Measurements from ENCODE around the gene PPM1D. TPM values are rescaled to one million over a fixed set of nuclear protein-coding genes. Genes with fewer than 3 reads are reported as not detected.
A peak's percentile ranks its signal among the peaks of the same experiment; 100 is the strongest.

The PPM1D gene
- total and polyA plus RNA-seq, 2 of the 13 experiments (the other 11 are each of a cell fraction or from before 2014, with no cell fraction given), result 8.0 to 26.2 TPM

DNA sequence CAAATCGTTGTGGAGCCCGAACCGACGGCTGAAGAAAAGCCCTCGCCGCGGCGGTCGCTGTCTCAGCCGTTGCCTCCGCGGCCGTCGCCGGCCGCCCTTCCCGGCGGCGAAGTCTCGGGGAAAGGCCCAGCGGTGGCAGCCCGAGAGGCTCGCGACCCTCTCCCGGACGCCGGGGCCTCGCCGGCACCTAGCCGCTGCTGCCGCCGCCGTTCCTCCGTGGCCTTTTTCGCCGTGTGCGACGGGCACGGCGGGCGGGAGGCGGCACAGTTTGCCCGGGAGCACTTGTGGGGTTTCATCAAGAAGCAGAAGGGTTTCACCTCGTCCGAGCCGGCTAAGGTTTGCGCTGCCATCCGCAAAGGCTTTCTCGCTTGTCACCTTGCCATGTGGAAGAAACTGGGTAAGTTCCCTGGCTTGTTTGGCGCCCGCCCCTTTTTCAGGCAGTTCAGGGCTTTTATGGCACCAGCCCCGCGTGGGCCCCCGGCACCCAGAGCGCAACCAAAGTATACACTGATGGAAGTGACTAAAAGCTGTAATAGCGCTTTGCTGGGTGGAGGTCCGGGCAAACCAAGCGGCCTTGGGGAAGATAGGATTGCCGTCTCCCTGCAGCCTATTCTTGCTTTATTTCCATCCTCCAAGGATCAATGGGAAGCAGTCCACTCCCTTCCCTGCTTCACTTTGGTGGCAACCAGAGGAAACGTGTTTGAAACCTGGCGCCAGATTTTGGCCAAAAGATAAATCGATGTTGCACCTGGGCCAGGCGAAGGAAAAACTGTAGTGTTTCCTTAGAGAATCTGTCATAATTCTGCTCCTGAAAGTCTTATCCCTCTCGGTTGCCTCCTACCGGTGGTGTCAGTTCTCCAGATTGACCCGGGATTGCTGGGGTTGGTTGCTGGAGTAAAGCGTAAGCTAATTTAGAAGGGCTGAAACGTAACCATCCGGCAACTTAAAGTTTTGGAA lies 775 bp downstream of the PPM1D start (continued):
- TF ChIP-seq SAP130 (CRISPR knock-in tag; IDR thresholded peaks at IDR 0.05; ENCODE audit: low read depth), result peak; percentile 88
- TF ChIP-seq, protein P1, sequence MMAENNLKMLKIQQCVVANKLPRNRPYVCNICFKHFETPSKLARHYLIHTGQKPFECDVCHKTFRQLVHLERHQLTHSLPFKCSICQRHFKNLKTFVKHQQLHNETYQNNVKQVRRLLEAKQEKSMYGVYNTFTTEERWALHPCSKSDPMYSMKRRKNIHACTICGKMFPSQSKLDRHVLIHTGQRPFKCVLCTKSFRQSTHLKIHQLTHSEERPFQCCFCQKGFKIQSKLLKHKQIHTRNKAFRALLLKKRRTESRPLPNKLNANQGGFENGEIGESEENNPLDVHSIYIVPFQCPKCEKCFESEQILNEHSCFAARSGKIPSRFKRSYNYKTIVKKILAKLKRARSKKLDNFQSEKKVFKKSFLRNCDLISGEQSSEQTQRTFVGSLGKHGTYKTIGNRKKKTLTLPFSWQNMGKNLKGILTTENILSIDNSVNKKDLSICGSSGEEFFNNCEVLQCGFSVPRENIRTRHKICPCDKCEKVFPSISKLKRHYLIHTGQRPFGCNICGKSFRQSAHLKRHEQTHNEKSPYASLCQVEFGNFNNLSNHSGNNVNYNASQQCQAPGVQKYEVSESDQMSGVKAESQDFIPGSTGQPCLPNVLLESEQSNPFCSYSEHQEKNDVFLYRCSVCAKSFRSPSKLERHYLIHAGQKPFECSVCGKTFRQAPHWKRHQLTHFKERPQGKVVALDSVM (CRISPR knock-in tag; IDR thresholded peaks at IDR 0.05), result no peak
- peak; percentile 66 for TF ChIP-seq CCAR2 (optimal IDR thresholded peaks at IDR 0.05; ENCODE audit: low read depth, low read length)
- no peak for TF ChIP-seq BRCA1 (CRISPR knock-in tag; IDR thresholded peaks at IDR 0.05)
- TF ChIP-seq ZC3H4 (CRISPR knock-in tag; IDR thresholded peaks at IDR 0.05; ENCODE audit: borderline replicate concordance), result no peak
- no peak; the same call in 1 of the 2 replicates for TF ChIP-seq KDM5A (IDR thresholded peaks at IDR 0.05; ENCODE audit: borderline replicate concordance, low read length)
- no peak for TF ChIP-seq RAD21 (CRISPR knock-in tag; IDR thresholded peaks at IDR 0.05)
- no peak for TF ChIP-seq DNMT1 (CRISPR knock-in tag; IDR thresholded peaks at IDR 0.05)
- TF ChIP-seq MXD4 (CRISPR knock-in tag; IDR thresholded peaks at IDR 0.05), result no peak
- peak; percentile 94; the same call in 1 of the 2 replicates for TF ChIP-seq PAX8 (CRISPR knock-in tag; IDR thresholded peaks at IDR 0.05; ENCODE audit: borderline replicate concordance)
- TF ChIP-seq ZNF768 (CRISPR knock-in tag; IDR thresholded peaks at IDR 0.05), result no peak
- TF ChIP-seq, protein P2, sequence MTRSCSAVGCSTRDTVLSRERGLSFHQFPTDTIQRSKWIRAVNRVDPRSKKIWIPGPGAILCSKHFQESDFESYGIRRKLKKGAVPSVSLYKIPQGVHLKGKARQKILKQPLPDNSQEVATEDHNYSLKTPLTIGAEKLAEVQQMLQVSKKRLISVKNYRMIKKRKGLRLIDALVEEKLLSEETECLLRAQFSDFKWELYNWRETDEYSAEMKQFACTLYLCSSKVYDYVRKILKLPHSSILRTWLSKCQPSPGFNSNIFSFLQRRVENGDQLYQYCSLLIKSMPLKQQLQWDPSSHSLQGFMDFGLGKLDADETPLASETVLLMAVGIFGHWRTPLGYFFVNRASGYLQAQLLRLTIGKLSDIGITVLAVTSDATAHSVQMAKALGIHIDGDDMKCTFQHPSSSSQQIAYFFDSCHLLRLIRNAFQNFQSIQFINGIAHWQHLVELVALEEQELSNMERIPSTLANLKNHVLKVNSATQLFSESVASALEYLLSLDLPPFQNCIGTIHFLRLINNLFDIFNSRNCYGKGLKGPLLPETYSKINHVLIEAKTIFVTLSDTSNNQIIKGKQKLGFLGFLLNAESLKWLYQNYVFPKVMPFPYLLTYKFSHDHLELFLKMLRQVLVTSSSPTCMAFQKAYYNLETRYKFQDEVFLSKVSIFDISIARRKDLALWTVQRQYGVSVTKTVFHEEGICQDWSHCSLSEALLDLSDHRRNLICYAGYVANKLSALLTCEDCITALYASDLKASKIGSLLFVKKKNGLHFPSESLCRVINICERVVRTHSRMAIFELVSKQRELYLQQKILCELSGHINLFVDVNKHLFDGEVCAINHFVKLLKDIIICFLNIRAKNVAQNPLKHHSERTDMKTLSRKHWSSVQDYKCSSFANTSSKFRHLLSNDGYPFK (CRISPR knock-in tag; IDR thresholded peaks at IDR 0.05; ENCODE audit: borderline replicate concordance), result no peak
- TF ChIP-seq, protein P3, sequence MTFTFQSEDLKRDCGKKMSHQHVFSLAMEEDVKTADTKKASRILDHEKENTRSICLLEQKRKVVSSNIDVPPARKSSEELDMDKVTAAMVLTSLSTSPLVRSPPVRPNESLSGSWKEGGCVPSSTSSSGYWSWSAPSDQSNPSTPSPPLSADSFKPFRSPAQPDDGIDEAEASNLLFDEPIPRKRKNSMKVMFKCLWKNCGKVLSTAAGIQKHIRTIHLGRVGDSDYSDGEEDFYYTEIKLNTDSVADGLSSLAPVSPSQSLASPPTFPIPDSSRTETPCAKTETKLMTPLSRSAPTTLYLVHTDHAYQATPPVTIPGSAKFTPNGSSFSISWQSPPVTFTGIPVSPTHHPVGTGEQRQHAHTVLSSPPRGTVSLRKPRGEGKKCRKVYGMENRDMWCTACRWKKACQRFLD (CRISPR knock-in tag; IDR thresholded peaks at IDR 0.05; ENCODE audit: borderline replicate concordance), result no peak
- no peak for TF ChIP-seq NFE2 (CRISPR knock-in tag; IDR thresholded peaks at IDR 0.05)
- TF ChIP-seq, protein P4, sequence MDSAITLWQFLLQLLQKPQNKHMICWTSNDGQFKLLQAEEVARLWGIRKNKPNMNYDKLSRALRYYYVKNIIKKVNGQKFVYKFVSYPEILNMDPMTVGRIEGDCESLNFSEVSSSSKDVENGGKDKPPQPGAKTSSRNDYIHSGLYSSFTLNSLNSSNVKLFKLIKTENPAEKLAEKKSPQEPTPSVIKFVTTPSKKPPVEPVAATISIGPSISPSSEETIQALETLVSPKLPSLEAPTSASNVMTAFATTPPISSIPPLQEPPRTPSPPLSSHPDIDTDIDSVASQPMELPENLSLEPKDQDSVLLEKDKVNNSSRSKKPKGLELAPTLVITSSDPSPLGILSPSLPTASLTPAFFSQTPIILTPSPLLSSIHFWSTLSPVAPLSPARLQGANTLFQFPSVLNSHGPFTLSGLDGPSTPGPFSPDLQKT (CRISPR knock-in tag; IDR thresholded peaks at IDR 0.05; ENCODE audit: borderline replicate concordance), result peak; percentile 44; the same call in 1 of the 2 replicates
- TF ChIP-seq ZNF549 (CRISPR knock-in tag; IDR thresholded peaks at IDR 0.05), result no peak
- no peak for TF ChIP-seq ZNF589 (CRISPR knock-in tag; conservative IDR thresholded peaks at IDR 0.05)
- no peak for TF ChIP-seq ZNF20 (CRISPR knock-in tag; IDR thresholded peaks at IDR 0.05)
- TF ChIP-seq KAT7 (CRISPR knock-in tag; IDR thresholded peaks at IDR 0.05; ENCODE audit: borderline replicate concordance), result no peak
- TF ChIP-seq ZNF577 (CRISPR knock-in tag; IDR thresholded peaks at IDR 0.05; ENCODE audit: borderline replicate concordance, low read depth), result peak; percentile 87; the same call in 1 of the 2 replicates
- TF ChIP-seq NFKB2 (CRISPR knock-in tag; IDR thresholded peaks at IDR 0.05; ENCODE audit: borderline replicate concordance), result no peak
- TF ChIP-seq ZNF251 (CRISPR knock-in tag; IDR thresholded peaks at IDR 0.05), result no peak
- 0 out of 2 replicates have a peak, but pooled peaks have one; percentile 38 for TF ChIP-seq CHD2 (IDR thresholded peaks at IDR 0.05; ENCODE audit: low read depth, low read length)

Data from HepG2 (cell line).